BJ (cell line): ENCODE results near the gene BLCAP. TPM values are rescaled to one million over a fixed set of nuclear protein-coding genes. Genes with fewer than 3 reads are reported as not detected.

ENCODE experiments used
- CTCF ChIA-PET: fragments of 350-600 bp; formaldehyde crosslinking; extraction: SDS; loops from one replicate; lab custom pipeline; 2021; ENCODE audit warnings: antibody characterized with exemption, inconsistent platforms; lab: Yijun Ruan, JAX
- POLR2A ChIA-PET: fragments of 300-600 bp; sonication (Branson Sonifier 250); formaldehyde crosslinking; extraction: SDS; loops from one replicate; lab custom pipeline; 2021; ENCODE audit warnings: antibody characterized with exemption; lab: Charles Lee
- DNase-seq: peaks from one replicate; pipeline ENCODE4 v3.0.0-alpha.2; 2011; ENCODE audit warnings: low read depth
- H3K27me3 ChIP-seq: 2 replicates; pipeline ENCODE4 v1.6.0; 2011; ENCODE audit warnings: low read length; ENCODE audit not compliant: control insufficient read depth, insufficient read depth
- H3K36me3 ChIP-seq: 2 replicates; pipeline ENCODE4 v1.5.1; 2011; ENCODE audit warnings: low read length; ENCODE audit not compliant: control insufficient read depth, insufficient read depth
- H3K4me3 ChIP-seq: 2 replicates; pipeline ENCODE4 v1.5.1; 2011; ENCODE audit warnings: low read depth, mild to moderate bottlenecking, control low read depth, low read length
- CTCF ChIP-seq: IDR thresholded peaks from 2 replicates; pipeline ENCODE4 v1.5.1; 2011; ENCODE audit warnings: low read depth, mild to moderate bottlenecking, control low read depth, inconsistent platforms, low read length, moderate library complexity; ENCODE audit not compliant: insufficient read depth
- polyA plus RNA-seq: library from polyadenylated mRNA; depleted of rRNA; stranded (reverse); fragments of >200 nt; gene quantifications from 2 replicates; pipeline ENCODE4 v1.2.3, GENCODE V29; 2011

Gene BLCAP
- polyA plus RNA-seq, 1 experiment = 98.7 TPM

- no peak for DNase-seq
- POLR2A ChIA-PET = no interaction called here
- Histone ChIP-seq H3K27me3 (peaks cover 24% of the 10 kb centered on the region), H3K36me3 (no peaks in the 10 kb centered on the region), H3K4me3 (no peak overlapping the region)
- no peak for TF ChIP-seq CTCF
- CTCF ChIA-PET = interaction anchor here (0.8 to 4.9 kb wide), 9 partner anchors 9 to 659 kb away, joined by 3 to 50 read pairs (median 3); no protein-coding TSS in a partner anchor
Observed at GRCh38 chr20:37566590-37567330, 39.1 kb upstream of the BLCAP start.

- Histone ChIP-seq H3K27me3 (peaks cover 24% of the 10 kb centered on the region), H3K4me3 (no peak overlapping the region), H3K36me3 (no peaks in the 10 kb centered on the region)
- POLR2A ChIA-PET = no interaction called here
- DNase-seq = no peak
- no peak for TF ChIP-seq CTCF
- CTCF ChIA-PET = interaction anchor here (0.6 to 4.9 kb wide), 33 partner anchors 8 to 881 kb away, joined by 3 to 50 read pairs (median 4); no protein-coding TSS in a partner anchor
Observed at GRCh38 chr20:37565134-37565811, 37.6 kb upstream of the BLCAP start.

- DNase-seq = no peak
- H3K27me3 ChIP-seq = peaks cover 24% of the 10 kb centered on the region
- H3K36me3 ChIP-seq = no peaks in the 10 kb centered on the region
- ChIA-PET CTCF (interaction anchor here (0.6 to 4.9 kb wide), 56 partner anchors 8 to 882 kb away, joined by 3 to 50 read pairs (median 4); no protein-coding TSS in a partner anchor), POLR2A (no interaction called here)
- no peak overlapping the region for H3K4me3 ChIP-seq
- peak; percentile 95 for TF ChIP-seq CTCF
Observed at GRCh38 chr20:37564388-37565133, 36.9 kb upstream of the BLCAP start.

- CTCF ChIA-PET = interaction anchor here (0.6 to 4.9 kb wide), 53 partner anchors 9 to 882 kb away, joined by 3 to 50 read pairs (median 4); no protein-coding TSS in a partner anchor
- DNase-seq = no peak
- Histone ChIP-seq H3K36me3 (no peaks in the 10 kb centered on the region), H3K27me3 (peaks cover 22% of the 10 kb centered on the region), H3K4me3 (no peak overlapping the region)
- POLR2A ChIA-PET = no interaction called here
- no peak for TF ChIP-seq CTCF
Observed at GRCh38 chr20:37564016-37564387, 36.3 kb upstream of the BLCAP start.
